H1 (cell line): ENCODE data around the gene BICRAL.

Source experiments
- BACH1 ChIP-seq: IDR thresholded peaks from 2 replicates; pipeline ENCODE4 v1.6.1; 2012; ENCODE audit warnings: low read length, improper control_type of control experiment
- CEBPB ChIP-seq: IDR thresholded peaks from 2 replicates; pipeline ENCODE4 v1.6.1; 2012; ENCODE audit warnings: low read depth, low read length
- CHD2 ChIP-seq: IDR thresholded peaks from 2 replicates; pipeline ENCODE4 v1.6.1; 2012; ENCODE audit warnings: low read length, improper control_type of control experiment
- POLR2A ChIP-seq, 2 experiments: IDR thresholded peaks; 1 replicate in 1 of 2; 2 replicates in 1 of 2; pipeline ENCODE4 v1.6.1; 2011; ENCODE audit warnings: low read depth in 2 of 2, low read length in 2 of 2, mild to moderate bottlenecking in 2 of 2; ENCODE audit errors: control extremely low read depth in 1 of 2
- SIRT6 ChIP-seq: IDR thresholded peaks from one replicate; pipeline ENCODE4 v1.7.1; 2012; ENCODE audit warnings: low read length, inconsistent platforms
- SP4 ChIP-seq: IDR thresholded peaks from 2 replicates; pipeline ENCODE4 v1.6.1; 2012; ENCODE audit warnings: low read length, inconsistent platforms
- TF ChIP-seq, protein P1 (sequence below), 3 experiments: IDR thresholded peaks; 1 replicate in 2 of 3; 2 replicates in 1 of 3; pipeline versions ENCODE4 v1.5.1 to v1.6.1; 2011; ENCODE audit warnings: low read length in 3 of 3, mild to moderate bottlenecking in 3 of 3, inconsistent platforms in 2 of 3, low read depth in 1 of 3, moderate library complexity in 1 of 3; ENCODE audit not compliant: insufficient read depth in 1 of 3; ENCODE audit errors: control extremely low read depth in 1 of 3

DNA sequence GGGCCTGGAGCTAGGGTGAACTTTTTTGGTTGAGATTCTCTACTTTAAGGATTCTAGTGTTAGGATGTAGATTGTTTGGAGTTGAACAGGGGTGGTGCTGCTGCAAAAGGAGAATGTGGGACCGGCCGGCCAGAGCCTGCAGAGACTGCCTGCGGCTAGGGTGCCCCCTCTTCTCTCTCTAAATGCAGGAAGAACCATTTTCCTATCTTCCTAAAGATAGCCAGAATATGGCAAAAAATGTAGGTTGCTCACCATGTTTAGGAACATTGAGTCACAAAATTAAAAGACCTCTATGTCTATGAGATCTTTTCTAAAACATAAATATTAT, 39.5 kb downstream of the BICRAL start:
- TF ChIP-seq CEBPB (no peak), POLR2A (IDR thresholded peaks at IDR 0.05; ENCODE audit: control extremely low read depth in 1 of 2, low read depth in 2 of 2, low read length in 2 of 2) (no peak), BACH1 (no peak), CHD2 (no peak), SIRT6 (no peak), SP4 (no peak)
- TF ChIP-seq, protein P1, sequence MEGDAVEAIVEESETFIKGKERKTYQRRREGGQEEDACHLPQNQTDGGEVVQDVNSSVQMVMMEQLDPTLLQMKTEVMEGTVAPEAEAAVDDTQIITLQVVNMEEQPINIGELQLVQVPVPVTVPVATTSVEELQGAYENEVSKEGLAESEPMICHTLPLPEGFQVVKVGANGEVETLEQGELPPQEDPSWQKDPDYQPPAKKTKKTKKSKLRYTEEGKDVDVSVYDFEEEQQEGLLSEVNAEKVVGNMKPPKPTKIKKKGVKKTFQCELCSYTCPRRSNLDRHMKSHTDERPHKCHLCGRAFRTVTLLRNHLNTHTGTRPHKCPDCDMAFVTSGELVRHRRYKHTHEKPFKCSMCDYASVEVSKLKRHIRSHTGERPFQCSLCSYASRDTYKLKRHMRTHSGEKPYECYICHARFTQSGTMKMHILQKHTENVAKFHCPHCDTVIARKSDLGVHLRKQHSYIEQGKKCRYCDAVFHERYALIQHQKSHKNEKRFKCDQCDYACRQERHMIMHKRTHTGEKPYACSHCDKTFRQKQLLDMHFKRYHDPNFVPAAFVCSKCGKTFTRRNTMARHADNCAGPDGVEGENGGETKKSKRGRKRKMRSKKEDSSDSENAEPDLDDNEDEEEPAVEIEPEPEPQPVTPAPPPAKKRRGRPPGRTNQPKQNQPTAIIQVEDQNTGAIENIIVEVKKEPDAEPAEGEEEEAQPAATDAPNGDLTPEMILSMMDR (IDR thresholded peaks at IDR 0.05; ENCODE audit: control extremely low read depth in 1 of 3, insufficient read depth in 1 of 3, low read depth in 1 of 3, low read length in 3 of 3), result no peak
